Measurements from ENCODE around the gene RALGPS1.

- TF ChIP-seq CTCF (IDR thresholded peaks at IDR 0.05) (no peak), IRF3 (IDR thresholded peaks at IDR 0.05; ENCODE audit: low read depth, low read length) (no peak), RFX5 (IDR thresholded peaks at IDR 0.05; ENCODE audit: low read length) (no peak), RXRA (IDR thresholded peaks at IDR 0.05; ENCODE audit: borderline replicate concordance, low read depth) (no peak), YY1 (IDR thresholded peaks at IDR 0.05; ENCODE audit: low read depth) (no peak), POLR2AphosphoS5 (IDR thresholded peaks at IDR 0.05; ENCODE audit: low read depth, low read length) (no peak), JUND (IDR thresholded peaks at IDR 0.05) (no peak), EP300 (IDR thresholded peaks at IDR 0.05; ENCODE audit: borderline replicate concordance in 1 of 2, low read depth in 1 of 2, low read length in 1 of 2) (no peak), USF1 (IDR thresholded peaks at IDR 0.05; ENCODE audit: borderline replicate concordance, low read depth) (no peak), SMC3 (IDR thresholded peaks at IDR 0.05; ENCODE audit: low read depth, low read length) (no peak), RAD21 (IDR thresholded peaks at IDR 0.05; ENCODE audit: low read length) (no peak), MAX (IDR thresholded peaks at IDR 0.05; ENCODE audit: low read depth) (no peak), TCF12 (IDR thresholded peaks at IDR 0.05) (no peak), USF2 (IDR thresholded peaks at IDR 0.05; ENCODE audit: borderline replicate concordance, low read depth, low read length) (no peak)
Measured at GRCh38 chr9:127155314-127155960, 240.9 kb downstream of the RALGPS1 start.
